Astrocyte of the hippocampus (primary cell): ENCODE data around the gene GAA.
"Not testable (repeated sequence)": the region's sequence is repeated elsewhere in the genome, so short reads cannot be mapped to it uniquely, and the experiment has no call there.

Experiments used
- DNase-seq: peaks from one replicate; pipeline ENCODE4 v3.0.0; 2011; ENCODE audit warnings: low read depth, low spot score

GAA gene

DNA sequence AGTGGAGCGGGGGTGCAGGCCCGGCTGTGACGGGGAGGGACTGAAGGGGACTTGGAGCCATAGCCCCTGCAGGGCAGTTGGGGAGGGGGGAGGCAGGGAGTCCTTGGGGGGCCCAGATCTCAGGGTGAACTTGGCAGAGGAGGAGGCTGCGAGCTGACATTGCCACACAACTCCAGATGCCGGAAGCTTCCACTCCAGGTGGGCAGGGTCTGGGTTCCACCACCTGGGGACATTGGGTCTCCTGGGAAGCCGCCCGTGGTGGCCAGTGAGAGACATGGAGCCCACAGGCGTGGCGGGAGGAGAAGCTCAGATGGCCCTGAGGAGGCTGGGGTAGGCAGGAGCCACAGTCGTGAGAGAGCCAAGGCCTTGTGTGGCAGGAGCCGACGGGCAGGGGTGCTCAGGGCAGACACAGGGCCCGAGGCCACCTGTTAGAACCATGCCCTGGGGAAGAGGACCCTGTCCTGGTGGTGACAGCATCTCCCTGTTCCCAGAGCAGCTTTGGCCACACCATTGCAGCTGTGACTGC, 18.2 kb upstream of the GAA start:
- no peak for DNase-seq

DNA sequence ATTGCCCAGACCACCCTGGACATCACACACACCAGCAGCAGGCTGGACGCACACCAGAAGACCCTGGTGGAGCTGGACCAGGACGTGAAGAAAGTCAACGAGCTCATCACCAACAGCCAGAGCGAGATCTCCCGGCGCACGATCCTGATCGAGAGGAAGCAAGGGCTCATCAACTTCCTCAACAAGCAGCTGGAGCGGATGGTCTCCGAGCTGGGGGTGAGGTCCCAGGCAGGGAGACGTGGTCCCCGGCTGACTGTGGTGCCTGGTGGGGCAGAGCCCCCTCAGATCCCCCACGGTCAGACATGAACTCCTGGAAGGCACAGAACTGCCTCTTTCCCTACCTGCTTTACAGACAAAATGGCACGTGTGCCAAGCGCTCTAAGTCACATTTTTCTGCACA, 16.6 kb upstream of the GAA start:
- no peak for DNase-seq

DNA sequence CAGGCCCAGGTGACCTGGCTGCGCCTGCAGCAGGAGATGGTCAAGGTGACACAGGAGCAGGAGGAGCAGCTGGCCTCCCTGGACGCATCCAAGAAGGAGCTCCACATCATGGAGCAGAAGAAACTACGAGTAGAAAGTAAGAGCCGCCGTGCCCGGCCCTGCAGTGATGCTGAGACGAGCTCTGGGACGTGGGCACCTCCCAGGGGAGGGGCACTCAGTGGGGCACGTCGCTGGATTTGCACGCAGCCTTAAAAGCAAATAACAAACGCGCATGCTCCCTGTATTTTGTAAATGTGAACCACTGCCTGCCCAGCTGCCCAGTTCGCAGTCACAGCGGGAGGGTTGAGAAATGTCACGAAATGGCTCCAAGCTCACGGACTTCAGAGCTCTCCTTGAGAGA, 15.3 kb upstream of the GAA start:
- no peak for DNase-seq

DNA sequence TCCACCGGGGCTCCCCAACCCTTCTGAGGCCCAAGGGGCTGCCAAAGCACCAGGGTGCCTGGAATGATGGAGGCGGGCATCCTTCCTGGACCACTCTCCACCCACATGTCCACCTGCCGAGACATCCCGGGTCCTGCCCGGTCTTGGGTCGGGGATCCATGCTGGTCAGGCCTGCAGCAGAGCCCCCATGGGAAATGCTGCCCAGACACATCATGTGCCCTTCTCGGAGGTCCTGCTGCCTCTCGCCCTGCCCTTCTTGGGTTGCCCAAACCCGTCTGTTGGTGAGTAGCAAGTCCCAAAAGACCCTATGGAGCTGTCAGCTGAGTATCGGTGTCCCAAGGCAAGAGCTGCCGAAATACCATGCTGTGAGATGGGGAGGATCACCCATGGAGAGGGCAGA, 14.8 kb upstream of the GAA start:
- DNase-seq: no peak

DNA sequence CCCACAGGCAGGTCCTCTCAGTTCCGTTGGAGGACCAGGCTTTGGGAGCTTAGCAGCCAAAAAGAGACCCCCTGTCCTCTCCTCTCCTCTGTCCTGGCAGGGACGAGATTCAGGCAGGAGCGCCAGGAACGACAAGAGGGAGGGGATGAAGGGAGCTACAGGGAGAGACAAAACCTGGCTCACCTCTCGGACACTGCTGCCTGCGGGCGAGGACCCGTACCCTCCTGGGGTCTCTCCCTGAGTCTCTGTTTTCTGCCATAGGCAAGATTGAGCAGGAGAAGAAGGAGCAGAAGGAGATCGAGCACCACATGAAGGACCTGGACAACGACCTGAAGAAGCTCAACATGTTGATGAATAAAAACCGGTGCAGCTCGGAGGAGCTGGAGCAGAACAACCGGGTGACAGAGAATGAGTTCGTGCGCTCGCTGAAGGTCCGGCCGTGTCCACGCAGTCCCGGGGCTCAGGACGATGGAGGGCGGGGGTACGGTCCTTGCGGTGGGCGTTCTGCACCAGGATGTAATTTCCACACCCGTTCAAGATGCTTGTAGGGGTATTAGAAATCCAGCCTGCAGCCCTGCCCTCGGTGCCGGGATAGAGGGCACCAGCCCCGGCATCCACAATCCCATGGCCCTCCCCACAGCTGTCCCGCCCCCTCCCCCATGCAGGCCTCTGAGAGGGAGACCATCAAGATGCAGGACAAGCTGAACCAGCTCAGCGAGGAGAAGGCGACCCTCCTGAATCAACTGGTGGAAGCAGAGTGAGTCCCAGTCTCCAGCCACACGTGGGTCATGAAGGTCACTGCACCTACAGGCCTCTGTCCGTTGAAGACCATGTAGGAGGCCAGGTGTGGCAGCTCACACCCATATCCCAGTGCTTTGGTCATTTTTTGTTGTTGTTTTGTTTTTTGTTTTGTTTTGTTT, 13.8 kb upstream of the GAA start:
- no peak for DNase-seq

DNA sequence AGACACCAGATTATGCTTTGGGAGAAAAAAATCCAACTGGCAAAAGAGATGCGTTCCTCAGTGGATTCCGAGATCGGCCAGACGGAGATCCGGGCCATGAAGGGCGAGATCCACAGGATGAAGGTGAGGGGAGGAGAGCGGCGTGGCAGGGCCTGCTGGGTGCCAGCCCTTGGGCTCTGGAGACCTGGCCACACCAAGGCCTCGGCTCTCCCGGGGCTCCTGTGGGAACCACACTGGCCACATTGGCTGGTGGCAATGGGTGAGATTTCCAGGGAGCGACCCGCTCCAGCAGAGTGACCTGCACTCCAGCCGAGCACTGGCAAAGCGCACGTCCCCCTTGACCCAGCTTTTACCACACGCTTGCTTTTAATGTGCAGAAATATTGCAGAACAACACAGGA, 11.6 kb upstream of the GAA start:
- DNase-seq: no peak

DNA sequence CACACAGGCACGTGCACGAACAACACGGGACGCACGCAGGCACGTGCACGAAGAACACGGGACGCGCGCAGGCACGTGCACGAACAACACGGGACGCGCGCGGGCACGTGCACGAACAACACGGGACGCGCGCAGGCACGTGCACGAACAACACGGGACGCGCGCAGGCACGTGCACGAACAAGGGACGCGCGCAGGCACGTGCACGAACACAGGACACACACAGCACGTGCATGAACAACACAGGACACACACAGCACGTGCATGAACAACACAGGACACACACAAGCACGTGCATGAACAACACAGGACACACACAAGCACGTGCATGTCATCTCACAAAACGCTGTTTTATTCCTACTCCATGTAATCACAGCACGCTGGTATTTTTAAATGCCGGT, 11.2 kb upstream of the GAA start:
- not testable (repeated sequence) for DNase-seq

DNA sequence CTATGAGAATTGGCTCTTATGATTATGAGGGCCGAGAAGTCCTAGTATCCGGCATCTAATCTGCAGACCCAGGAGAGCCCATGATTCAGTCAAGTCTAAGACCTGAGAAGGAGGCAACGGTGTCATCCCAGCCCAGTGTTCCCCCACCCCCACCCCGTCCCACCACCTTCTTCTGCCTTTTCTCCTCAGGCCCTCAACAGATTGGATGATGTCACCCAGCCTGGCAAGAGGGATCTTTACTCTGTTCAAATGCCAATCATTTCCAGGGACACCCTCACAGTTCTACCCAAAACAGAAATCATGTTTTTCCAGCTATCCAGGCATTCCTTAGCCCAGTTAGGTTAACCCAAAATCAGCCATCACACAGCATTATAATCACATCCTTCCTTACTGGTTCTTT, 10.0 kb upstream of the GAA start:
- DNase-seq: no peak

DNA sequence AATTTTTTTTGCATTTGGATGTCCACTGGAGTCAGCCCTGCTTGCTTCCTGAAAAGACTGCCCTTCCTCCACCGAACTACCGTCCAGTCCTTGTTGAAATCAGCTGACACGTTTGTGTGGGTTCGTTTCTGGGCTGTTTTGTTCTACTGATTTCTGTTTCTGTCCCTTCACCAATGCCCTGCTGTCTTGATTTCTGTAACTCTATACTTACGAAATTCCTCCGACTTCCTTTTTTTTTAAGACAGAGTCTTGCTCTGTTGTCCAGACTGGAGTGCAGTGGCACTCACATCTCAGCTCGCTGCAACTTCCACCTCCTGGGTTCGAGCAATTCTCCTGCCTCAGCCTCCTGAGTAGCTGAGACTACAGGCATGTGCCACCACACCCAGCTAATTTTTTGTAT, 8.4 kb upstream of the GAA start:
- DNase-seq: no peak

DNA sequence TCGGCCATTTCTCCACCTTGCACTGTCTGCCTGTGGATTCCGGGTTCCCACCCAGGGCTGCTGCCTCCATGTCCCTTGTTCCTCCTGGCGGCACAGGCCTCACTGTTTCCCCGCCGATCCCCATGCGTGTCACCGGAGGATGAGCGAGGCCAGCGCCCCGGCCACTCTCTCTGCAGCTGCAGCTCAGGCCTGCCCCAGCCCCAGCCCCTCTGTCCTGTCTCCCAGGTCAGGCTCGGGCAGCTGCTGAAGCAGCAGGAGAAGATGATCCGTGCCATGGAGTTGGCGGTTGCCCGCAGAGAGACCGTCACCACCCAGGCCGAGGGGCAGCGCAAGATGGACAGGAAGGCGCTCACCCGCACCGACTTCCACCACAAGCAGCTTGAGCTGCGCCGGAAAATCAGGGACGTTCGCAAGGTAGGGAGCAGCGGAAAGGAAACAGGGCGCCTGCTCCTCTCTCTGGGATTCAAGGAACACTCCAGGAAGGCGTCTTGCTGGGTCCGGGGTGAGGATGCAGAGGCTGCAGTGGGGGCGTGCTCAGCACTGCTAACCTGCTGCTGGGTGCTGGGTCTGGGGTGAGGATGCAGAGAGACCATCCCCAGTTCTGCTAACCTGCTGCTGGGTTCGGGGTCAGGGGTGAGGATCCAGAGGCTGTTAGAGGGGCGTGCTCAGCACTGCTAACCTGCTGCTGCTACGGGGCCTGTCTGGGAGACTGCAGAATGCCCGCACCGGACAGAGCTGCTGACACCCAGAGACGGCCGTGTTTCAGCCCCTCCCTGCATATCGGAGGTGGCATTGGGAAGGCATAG, 6.1 kb upstream of the GAA start:
- no peak for DNase-seq

DNA sequence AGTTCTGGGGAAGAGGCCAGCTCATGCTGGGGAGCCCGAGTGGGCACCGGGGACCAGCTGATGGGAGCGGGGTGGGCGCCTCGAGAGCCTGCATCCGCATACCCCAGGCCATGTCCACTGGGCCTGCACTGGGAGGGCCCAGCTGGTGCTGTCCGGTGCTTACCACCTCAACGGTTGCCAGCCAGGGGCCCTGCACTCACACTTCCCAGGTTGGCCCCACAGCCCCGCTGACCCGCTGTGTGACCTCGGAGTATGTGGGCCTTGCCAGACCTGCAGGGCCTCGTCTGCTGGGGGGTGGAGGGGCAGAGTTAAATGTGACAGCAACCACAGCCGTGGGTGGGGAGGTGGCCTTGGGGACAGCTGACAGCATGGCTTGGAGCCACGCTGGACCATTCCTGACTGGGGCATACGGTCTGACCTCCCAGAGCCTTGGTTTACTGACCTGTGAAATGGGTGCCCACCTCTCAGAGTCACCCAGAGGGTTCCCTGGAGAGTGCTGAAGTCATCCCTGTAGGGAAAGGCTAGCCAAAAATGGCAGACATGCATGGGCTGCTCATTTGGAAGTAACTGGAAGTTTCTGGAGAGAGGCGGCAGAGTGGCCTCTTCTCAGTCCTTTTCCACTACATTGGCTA, 5.4 kb upstream of the GAA start:
- DNase-seq: no peak

DNA sequence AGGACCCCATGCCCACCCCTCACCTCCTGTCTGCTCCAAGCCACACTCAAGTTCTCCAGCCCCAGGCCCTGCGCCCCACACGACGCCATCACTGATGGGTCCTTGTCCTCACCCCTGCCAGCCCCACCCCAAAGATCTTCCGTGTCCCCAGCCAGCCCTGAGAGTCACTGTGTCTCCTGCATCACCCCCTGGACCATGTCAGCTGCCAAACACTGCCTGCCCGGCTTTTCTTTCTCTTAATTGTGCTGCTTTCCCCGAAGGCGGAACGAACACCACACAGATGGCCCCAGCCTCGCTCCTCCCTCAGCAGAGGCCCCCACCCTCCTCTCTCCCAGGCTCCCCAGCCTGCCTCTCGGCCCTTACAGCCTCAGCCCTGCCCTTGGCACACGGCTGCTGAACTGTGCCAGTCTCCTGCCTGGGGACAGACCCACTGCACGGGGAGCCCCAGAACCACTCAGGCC, 4.8 kb upstream of the GAA start:
- no peak for DNase-seq

DNA sequence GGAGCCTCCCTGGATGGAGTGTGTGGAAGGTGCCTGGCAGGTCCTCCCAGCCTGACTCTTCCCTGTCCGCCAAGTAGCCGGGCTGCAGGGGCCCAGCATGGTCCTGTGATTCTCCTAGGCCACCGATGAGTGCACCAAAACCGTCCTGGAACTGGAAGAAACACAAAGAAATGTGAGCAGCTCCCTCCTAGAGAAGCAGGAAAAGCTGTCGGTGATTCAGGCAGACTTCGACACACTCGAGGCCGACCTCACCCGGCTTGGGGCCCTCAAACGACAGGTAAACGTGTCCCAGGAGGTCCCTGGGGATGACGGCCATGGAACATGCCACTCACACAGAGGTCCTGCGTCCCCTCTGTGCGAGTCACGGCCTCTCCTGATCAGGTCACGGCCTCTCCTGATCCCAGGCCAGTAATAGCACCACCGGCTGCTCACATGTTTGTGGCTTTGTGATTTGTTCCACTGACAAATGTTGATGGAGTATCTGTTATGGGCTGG, 4.2 kb upstream of the GAA start:
- DNase-seq: no peak

DNA sequence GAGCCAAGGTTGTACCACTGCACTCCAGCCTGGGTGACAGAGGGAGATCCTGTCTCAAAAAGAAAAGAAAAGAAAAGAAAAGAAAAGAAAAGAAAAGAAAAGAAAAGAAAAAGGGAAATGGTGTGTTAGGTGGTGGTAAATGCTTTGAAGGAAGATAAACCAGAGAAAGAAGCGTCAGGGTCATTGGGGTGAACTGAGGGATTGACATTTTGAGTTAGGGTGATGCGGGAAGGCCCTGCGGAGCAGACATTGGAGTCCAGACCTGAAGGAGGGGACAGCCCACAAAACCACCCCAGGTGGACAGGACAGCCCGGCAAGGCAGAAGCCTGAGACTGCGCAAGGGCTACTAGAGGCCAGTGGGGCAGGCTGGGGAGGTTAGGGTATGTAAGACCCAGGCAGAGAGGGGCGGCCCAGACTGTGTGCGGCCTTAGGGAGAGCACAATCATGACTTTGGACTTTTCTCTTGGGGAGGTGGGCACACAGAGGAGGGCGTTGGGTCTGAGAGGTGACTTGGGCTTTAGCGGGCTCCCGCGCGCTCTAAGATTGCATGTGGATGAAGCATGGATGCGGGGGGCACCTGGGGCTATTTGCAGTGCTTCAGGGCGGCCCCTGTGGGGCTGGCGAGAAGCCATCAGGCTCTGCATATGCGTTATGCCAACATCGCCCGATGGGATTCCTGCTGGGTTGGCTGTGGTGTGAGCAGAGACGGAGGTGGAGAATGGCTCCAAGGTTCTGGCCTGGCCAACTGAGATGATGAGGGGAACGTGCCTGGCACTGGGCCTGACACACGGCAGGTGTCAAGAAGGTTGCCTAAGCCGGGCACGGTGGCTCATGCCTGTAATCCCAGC, 3.3 kb upstream of the GAA start:
- no peak for DNase-seq

DNA sequence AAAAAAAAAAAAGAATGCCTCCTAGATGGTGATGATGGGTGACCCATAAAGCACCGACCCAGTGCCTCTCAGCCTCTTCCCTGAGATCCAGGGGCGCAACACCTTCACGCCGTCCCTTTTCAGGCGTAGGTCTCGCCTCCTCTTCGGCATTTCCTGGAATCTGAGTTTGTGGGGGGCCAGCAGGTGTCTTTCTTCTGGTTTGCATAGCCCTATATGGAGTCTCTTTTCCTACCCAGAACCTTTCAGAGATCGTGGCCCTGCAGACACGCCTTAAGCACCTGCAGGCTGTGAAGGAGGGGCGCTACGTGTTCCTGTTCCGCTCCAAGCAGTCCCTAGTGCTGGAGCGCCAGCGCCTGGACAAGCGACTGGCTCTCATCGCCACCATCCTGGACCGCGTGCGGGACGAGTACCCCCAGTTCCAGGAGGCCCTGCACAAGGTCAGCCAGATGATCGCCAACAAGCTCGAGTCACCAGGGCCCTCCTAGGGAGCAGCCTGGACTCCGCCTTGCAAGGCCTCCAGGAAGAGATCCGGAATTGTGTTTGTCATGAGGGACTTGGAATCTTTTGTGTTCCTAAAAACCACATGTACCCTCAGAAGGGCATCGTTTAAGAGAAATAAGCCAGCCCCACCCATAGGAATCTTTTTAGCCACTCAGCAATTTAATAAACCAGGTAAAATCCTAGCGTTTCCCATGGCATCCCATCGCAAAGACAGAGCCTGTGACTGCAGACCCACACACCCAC, 1.9 kb upstream of the GAA start:
- no peak for DNase-seq

DNA sequence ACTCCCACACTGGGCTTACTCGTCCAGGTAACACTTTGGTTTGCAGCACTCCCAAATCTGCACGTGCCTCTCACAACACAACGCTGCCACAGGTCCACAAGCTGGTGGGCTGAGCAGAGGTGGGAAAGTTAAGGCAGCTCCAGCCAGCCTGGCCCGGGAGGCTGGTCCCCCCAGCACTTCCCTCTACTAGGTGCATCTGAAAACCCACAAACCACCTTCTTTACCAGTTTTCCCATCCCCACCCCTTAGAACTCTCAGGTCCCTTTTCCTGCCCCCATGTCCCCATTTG, 1.4 kb upstream of the GAA start:
- no peak for DNase-seq

DNA sequence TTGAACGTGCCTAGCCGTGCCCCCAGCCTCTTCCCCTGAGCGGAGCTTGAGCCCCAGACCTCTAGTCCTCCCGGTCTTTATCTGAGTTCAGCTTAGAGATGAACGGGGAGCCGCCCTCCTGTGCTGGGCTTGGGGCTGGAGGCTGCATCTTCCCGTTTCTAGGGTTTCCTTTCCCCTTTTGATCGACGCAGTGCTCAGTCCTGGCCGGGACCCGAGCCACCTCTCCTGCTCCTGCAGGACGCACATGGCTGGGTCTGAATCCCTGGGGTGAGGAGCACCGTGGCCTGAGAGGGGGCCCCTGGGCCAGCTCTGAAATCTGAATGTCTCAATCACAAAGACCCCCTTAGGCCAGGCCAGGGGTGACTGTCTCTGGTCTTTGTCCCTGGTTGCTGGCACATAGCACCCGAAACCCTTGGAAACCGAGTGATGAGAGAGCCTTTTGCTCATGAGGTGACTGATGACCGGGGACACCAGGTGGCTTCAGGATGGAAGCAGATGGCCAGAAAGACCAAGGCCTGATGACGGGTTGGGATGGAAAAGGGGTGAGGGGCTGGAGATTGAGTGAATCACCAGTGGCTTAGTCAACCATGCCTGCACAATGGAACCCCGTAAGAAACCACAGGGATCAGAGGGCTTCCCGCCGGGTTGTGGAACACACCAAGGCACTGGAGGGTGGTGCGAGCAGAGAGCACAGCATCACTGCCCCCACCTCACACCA, 724 bp downstream of the GAA start:
- DNase-seq: peak; percentile 38

DNA sequence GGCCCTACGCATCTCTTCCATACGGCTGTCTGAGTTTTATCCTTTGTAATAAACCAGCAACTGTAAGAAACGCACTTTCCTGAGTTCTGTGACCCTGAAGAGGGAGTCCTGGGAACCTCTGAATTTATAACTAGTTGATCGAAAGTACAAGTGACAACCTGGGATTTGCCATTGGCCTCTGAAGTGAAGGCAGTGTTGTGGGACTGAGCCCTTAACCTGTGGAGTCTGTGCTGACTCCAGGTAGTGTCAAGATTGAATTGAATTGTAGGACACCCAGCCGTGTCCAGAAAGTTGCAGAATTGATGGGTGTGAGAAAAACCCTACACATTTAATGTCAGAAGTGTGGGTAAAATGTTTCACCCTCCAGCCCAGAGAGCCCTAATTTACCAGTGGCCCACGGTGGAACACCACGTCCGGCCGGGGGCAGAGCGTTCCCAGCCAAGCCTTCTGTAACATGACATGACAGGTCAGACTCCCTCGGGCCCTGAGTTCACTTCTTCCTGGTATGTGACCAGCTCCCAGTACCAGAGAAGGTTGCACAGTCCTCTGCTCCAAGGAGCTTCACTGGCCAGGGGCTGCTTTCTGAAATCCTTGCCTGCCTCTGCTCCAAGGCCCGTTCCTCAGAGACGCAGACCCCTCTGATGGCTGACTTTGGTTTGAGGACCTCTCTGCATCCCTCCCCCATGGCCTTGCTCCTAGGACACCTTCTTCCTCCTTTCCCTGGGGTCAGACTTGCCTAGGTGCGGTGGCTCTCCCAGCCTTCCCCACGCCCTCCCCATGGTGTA, 1.5 kb downstream of the GAA start:
- DNase-seq: no peak

DNA sequence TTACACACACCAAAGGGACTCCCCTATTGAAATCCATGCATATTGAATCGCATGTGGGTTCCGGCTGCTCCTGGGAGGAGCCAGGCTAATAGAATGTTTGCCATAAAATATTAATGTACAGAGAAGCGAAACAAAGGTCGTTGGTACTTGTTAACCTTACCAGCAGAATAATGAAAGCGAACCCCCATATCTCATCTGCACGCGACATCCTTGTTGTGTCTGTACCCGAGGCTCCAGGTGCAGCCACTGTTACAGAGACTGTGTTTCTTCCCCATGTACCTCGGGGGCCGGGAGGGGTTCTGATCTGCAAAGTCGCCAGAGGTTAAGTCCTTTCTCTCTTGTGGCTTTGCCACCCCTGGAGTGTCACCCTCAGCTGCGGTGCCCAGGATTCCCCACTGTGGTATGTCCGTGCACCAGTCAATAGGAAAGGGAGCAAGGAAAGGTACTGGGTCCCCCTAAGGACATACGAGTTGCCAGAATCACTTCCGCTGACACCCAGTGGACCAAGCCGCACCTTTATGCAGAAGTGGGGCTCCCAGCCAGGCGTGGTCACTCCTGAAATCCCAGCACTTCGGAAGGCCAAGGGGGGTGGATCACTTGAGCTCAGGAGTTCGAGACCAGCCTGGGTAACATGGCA, 2.2 kb downstream of the GAA start:
- DNase-seq: no peak
